Neural crest cell (in vitro differentiated cells): Measurements from ENCODE around the gene RBM42. TPM values are rescaled to one million over a fixed set of nuclear protein-coding genes. Genes with fewer than 3 reads are reported as not detected.

ENCODE experiments used
- DNase-seq: peaks from one replicate; pipeline ENCODE4 v3.0.0; 2021; ENCODE audit warnings: low read depth, mixed read lengths, low spot score
- H3K27ac Mint-ChIP-seq: one replicate; pipeline ENCODE4 v1.8.0; 2021; ENCODE audit warnings: mild to moderate bottlenecking, mixed read lengths; ENCODE audit not compliant: unreplicated experiment
- H3K27me3 Mint-ChIP-seq: 2 replicates; pipeline ENCODE4 v1.8.0; 2021; ENCODE audit warnings: low read depth, mild to moderate bottlenecking, mixed read lengths
- H3K36me3 Mint-ChIP-seq: 2 replicates; pipeline ENCODE4 v1.8.0; 2021; ENCODE audit warnings: low read depth, mild to moderate bottlenecking, mixed read lengths
- H3K4me1 Mint-ChIP-seq: 2 replicates; pipeline ENCODE4 v1.8.0; 2021; ENCODE audit warnings: mixed read lengths
- H3K4me3 Mint-ChIP-seq: one replicate; pipeline ENCODE4 v1.8.0; 2021; ENCODE audit warnings: mild to moderate bottlenecking, mixed read lengths
- H3K9me3 Mint-ChIP-seq: 2 replicates; pipeline ENCODE4 v1.8.0; 2021; ENCODE audit warnings: mixed read lengths
- total RNA-seq: library from RNA; stranded (reverse); gene quantifications from 2 replicates; pipeline ENCODE4 v1.2.1, GENCODE V29; 2021
- TF ChIP-seq, protein P1 (sequence below): fragments of 200-600 bp; sonication (generic); conservative IDR thresholded peaks from 2 replicates; pipeline ENCODE4 v1.5.0; 2021; ENCODE audit warnings: antibody characterized with exemption, mild to moderate bottlenecking

The RBM42 gene
- total RNA-seq, 1 donor from 2014 or later, result 88.1 TPM

DNA sequence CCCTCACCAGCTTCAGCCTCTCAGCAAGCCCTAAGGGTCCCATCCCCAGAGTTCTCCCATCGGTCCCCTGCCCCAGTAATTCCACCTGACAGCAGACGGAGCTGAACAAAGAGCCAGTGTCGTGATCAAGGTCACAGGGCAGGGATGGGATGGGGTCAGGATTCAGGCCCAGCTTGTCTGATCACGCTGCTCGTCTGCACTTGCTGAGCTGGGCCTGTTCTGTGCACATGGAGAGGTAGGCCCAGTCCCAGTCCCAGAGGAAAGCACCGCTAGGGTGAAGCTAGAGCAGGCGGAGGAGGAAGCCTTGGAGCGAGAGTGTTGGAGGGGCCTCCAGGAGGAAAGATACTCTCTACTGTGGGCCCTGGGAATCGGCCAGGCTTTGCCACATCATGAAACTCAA is 7.1 kb upstream of the RBM42 start:
- Mint-ChIP-seq H3K27me3 (no peaks in the 10 kb centered on the region), H3K4me1 (no peaks in the 10 kb centered on the region), H3K4me3 (no peak overlapping the region), H3K9me3 (no peaks in the 10 kb centered on the region), H3K36me3 (no peaks in the 10 kb centered on the region), H3K27ac (peak overlapping the region; percentile 12)
- no peak for DNase-seq
- TF ChIP-seq, protein P1, sequence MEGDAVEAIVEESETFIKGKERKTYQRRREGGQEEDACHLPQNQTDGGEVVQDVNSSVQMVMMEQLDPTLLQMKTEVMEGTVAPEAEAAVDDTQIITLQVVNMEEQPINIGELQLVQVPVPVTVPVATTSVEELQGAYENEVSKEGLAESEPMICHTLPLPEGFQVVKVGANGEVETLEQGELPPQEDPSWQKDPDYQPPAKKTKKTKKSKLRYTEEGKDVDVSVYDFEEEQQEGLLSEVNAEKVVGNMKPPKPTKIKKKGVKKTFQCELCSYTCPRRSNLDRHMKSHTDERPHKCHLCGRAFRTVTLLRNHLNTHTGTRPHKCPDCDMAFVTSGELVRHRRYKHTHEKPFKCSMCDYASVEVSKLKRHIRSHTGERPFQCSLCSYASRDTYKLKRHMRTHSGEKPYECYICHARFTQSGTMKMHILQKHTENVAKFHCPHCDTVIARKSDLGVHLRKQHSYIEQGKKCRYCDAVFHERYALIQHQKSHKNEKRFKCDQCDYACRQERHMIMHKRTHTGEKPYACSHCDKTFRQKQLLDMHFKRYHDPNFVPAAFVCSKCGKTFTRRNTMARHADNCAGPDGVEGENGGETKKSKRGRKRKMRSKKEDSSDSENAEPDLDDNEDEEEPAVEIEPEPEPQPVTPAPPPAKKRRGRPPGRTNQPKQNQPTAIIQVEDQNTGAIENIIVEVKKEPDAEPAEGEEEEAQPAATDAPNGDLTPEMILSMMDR, result no peak

- H3K27ac Mint-ChIP-seq, result no peak overlapping the region
- TF ChIP-seq, protein P1, result no peak
- no peaks in the 10 kb centered on the region for H3K36me3 Mint-ChIP-seq
- no peaks in the 10 kb centered on the region for H3K9me3 Mint-ChIP-seq
- no peaks in the 10 kb centered on the region for H3K4me1 Mint-ChIP-seq
- peak overlapping the region; percentile 54 for H3K4me3 Mint-ChIP-seq
- no peak for DNase-seq
- H3K27me3 Mint-ChIP-seq, result no peaks in the 10 kb centered on the region
Measured at GRCh38 chr19:35622750-35623149, 6.1 kb upstream of the RBM42 start.

DNA sequence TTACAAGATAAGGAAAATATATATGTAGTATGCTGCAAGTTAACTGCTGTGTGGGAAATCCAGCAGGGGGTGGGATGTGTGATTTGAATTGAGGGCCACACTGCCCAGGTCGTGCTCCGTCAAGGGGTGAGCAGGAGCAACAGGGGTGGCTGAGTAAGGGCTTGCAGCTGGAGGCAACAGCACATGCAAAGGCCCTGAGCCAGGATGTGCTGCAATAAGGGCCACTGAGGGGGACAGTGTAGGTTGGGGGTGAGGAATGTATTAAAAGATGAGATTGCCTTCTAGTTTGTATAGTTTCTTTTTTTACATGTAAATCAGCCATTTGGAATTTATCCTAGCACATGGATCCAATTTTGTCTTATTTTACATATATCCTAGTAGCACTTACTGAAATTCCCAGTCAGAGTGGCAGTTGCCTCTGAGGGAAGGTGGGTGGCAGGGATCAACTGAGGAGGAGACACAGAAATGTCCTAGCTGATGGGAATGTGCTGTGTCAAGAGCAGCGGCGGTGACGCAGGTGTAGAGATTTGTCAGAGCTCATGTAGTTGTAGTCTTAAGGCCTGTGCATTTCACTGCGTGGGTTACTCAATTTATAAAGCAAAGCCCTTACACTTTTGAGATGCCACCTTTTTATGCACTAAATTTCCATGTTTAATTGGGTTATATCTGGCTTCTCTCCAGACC is 5.4 kb upstream of the RBM42 start:
- no peaks in the 10 kb centered on the region for H3K27me3 Mint-ChIP-seq
- H3K36me3 Mint-ChIP-seq, result no peaks in the 10 kb centered on the region
- no peak for DNase-seq
- H3K27ac Mint-ChIP-seq, result no peak overlapping the region
- TF ChIP-seq, protein P1, result no peak
- H3K4me1 Mint-ChIP-seq, result peaks cover 6% of the 10 kb centered on the region
- no peaks in the 10 kb centered on the region for H3K9me3 Mint-ChIP-seq
- peak overlapping the region; percentile 54 for H3K4me3 Mint-ChIP-seq

GRCh38 chr19:35628264-35628564 is 622 bp upstream of the RBM42 start:
- peak overlapping the region; percentile 95 for H3K4me3 Mint-ChIP-seq
- no peaks in the 10 kb centered on the region for H3K27me3 Mint-ChIP-seq
- no peaks in the 10 kb centered on the region for H3K9me3 Mint-ChIP-seq
- peak overlapping the region; percentile 54 for H3K27ac Mint-ChIP-seq
- TF ChIP-seq, protein P1, result no peak
- peaks cover 15% of the 10 kb centered on the region for H3K4me1 Mint-ChIP-seq
- DNase-seq, result no peak
- H3K36me3 Mint-ChIP-seq, result peaks cover 3% of the 10 kb centered on the region

DNA sequence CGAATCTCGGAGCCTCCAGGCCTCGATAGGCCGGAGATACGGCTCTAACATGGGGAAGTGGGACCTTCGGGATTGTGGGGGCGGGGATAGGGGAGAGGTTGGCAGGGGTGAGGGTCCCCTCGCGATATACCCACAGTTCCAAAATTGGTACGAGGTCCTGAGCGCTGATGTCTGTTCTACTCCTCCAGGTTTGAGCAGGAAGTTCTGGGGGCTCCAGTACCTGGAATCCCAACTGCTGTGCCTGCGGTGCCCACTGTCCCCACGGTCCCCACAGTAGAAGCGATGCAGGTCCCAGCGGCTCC is 447 bp downstream of the RBM42 start:
- no peak for DNase-seq
- H3K9me3 Mint-ChIP-seq, result no peaks in the 10 kb centered on the region
- no peak overlapping the region for H3K27ac Mint-ChIP-seq
- no peaks in the 10 kb centered on the region for H3K27me3 Mint-ChIP-seq
- H3K4me3 Mint-ChIP-seq, result peak overlapping the region; percentile 95
- H3K4me1 Mint-ChIP-seq, result peaks cover 15% of the 10 kb centered on the region
- H3K36me3 Mint-ChIP-seq, result peaks cover 3% of the 10 kb centered on the region
- TF ChIP-seq, protein P1, result no peak
